SK-N-SH treated with all-trans-retinoic acid at 6 μM for 48 hours (cell line): ENCODE data around the gene FARS2.

Experiments
- ARNTL ChIP-seq: fragments of 450-650 bp; formaldehyde crosslinking; IDR thresholded peaks from 2 replicates; pipeline ENCODE4 v1.5.0; 2020; ENCODE audit warnings: low read depth, mild to moderate bottlenecking, moderate library complexity, borderline replicate concordance
- GLIS3 ChIP-seq: fragments of 250-450 bp; sonication (Bioruptor Pico); IDR thresholded peaks from 2 replicates; pipeline ENCODE4 v1.5.0; 2020; ENCODE audit warnings: mild to moderate bottlenecking, moderate library complexity
- PPARA ChIP-seq: fragments of 250-450 bp; sonication (Bioruptor Pico); IDR thresholded peaks from 2 replicates; pipeline ENCODE4 v1.5.0; 2020; ENCODE audit warnings: mild to moderate bottlenecking, borderline replicate concordance
- ZNF70 ChIP-seq: fragments of 450-650 bp; formaldehyde crosslinking; IDR thresholded peaks from 2 replicates; pipeline ENCODE4 v1.5.0; 2020; ENCODE audit warnings: mild to moderate bottlenecking, moderate library complexity
- ZNF8 ChIP-seq: fragments of 450-650 bp; formaldehyde crosslinking; IDR thresholded peaks from 2 replicates; pipeline ENCODE4 v1.5.0; 2020; ENCODE audit warnings: mild to moderate bottlenecking, moderate library complexity
- TF ChIP-seq, protein P1 (sequence below): fragments of 250-450 bp; sonication (Bioruptor Pico); IDR thresholded peaks from 2 replicates; pipeline ENCODE4 v1.8.0; 2020; ENCODE audit warnings: mild to moderate bottlenecking, moderate library complexity, borderline replicate concordance
- TF ChIP-seq, protein P2 (sequence below): fragments of 250-450 bp; sonication (Bioruptor Pico); IDR thresholded peaks from 2 replicates; pipeline ENCODE4 v1.8.0; 2021; ENCODE audit warnings: low read depth, mild to moderate bottlenecking, moderate library complexity, borderline replicate concordance
- TF ChIP-seq, protein P3 (sequence below): fragments of 250-450 bp; sonication (Bioruptor Pico); IDR thresholded peaks from 2 replicates; pipeline ENCODE4 v1.5.1; 2020; ENCODE audit warnings: low read depth, mild to moderate bottlenecking, moderate library complexity

DNA sequence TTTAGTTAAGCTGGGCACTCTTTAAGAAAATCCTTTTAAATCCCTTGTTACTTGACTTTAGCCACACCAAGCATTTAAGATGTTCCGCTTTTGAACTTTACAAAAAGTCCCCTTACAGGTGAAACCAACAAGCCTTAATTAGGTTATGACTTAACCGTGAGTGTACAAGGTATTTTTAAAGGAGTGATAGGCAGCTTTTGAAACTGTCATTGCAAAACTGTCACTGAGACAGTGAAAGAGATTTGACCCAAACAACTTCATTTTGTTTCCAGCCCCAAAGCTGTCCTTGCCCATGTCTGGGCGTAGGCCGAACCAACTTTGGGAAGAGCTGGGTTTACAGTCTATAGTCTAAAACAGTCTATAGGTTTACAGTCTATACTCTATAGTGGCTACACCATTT, 305.4 kb downstream of the FARS2 start:
- TF ChIP-seq PPARA (CRISPR knock-in tag) (no peak), ZNF8 (no peak), ARNTL (no peak), ZNF70 (CRISPR knock-in tag) (no peak), GLIS3 (CRISPR knock-in tag) (no peak)
- TF ChIP-seq, protein P1, sequence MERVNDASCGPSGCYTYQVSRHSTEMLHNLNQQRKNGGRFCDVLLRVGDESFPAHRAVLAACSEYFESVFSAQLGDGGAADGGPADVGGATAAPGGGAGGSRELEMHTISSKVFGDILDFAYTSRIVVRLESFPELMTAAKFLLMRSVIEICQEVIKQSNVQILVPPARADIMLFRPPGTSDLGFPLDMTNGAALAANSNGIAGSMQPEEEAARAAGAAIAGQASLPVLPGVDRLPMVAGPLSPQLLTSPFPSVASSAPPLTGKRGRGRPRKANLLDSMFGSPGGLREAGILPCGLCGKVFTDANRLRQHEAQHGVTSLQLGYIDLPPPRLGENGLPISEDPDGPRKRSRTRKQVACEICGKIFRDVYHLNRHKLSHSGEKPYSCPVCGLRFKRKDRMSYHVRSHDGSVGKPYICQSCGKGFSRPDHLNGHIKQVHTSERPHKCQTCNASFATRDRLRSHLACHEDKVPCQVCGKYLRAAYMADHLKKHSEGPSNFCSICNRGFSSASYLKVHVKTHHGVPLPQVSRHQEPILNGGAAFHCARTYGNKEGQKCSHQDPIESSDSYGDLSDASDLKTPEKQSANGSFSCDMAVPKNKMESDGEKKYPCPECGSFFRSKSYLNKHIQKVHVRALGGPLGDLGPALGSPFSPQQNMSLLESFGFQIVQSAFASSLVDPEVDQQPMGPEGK (CRISPR knock-in tag) = no peak
- TF ChIP-seq, protein P2, sequence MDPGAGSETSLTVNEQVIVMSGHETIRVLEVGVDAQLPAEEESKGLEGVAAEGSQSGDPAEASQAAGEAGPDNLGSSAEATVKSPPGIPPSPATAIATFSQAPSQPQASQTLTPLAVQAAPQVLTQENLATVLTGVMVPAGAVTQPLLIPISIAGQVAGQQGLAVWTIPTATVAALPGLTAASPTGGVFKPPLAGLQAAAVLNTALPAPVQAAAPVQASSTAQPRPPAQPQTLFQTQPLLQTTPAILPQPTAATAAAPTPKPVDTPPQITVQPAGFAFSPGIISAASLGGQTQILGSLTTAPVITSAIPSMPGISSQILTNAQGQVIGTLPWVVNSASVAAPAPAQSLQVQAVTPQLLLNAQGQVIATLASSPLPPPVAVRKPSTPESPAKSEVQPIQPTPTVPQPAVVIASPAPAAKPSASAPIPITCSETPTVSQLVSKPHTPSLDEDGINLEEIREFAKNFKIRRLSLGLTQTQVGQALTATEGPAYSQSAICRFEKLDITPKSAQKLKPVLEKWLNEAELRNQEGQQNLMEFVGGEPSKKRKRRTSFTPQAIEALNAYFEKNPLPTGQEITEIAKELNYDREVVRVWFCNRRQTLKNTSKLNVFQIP = no peak
- TF ChIP-seq, protein P3, sequence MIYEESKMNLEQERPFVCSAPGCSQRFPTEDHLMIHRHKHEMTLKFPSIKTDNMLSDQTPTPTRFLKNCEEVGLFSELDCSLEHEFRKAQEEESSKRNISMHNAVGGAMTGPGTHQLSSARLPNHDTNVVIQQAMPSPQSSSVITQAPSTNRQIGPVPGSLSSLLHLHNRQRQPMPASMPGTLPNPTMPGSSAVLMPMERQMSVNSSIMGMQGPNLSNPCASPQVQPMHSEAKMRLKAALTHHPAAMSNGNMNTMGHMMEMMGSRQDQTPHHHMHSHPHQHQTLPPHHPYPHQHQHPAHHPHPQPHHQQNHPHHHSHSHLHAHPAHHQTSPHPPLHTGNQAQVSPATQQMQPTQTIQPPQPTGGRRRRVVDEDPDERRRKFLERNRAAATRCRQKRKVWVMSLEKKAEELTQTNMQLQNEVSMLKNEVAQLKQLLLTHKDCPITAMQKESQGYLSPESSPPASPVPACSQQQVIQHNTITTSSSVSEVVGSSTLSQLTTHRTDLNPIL (CRISPR knock-in tag) = no peak
